ENCODE results near the gene KIF13A.

- TF ChIP-seq CTCF (IDR thresholded peaks at IDR 0.05) (no peak), POLR2A (IDR thresholded peaks at IDR 0.05; ENCODE audit: low read depth) (no peak)
These were observed 140.2 kb downstream of the KIF13A start for GRCh38 chr6:17847203-17847760.
